HG02938 (cell line): ENCODE data around the gene RABL6.

Source experiments
- ATAC-seq: cut with Tn5 transposase; IDR thresholded peaks from one replicate; pipeline ENCODE4 v1.9.1; 2021; ENCODE audit warnings: mild to moderate bottlenecking, moderate library complexity; ENCODE audit not compliant: unreplicated experiment

Gene RABL6

DNA sequence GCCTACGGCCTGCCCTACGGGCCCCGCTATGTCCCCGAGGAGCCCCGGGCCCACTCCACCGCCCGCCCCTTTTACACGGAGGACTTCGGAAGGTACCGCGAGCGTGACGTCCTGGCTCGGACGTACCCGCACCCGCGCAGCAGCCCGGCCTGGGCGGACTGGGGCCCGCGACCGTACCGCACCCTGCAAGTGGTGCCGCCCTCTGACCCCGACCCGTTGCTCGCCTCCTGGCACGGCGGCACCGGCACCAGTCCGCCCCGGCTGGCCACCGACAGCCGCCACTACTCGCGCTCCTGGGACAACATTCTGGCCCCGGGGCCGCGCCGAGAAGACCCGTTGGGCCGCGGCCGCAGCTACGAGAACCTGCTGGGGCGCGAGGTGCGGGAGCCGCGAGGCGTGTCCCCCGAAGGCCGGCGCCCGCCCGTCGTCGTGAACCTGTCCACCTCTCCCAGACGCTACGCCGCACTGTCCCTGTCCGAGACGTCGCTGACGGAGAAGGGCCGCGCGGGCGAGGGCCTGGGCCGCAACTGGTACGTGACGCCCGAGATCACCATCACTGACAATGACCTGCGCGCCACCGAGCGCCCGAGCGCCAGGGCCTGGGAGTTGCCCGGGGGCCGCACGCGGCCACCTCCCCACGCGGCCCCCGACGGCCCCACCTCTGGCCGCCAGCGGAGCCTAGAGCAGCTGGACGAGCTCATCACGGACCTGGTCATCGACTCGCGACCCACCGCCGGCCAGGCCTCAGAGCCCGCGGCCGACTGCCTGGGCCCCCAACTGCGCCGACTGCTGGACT is 37.9 kb downstream of the RABL6 start:
- ATAC-seq, result no peak

DNA sequence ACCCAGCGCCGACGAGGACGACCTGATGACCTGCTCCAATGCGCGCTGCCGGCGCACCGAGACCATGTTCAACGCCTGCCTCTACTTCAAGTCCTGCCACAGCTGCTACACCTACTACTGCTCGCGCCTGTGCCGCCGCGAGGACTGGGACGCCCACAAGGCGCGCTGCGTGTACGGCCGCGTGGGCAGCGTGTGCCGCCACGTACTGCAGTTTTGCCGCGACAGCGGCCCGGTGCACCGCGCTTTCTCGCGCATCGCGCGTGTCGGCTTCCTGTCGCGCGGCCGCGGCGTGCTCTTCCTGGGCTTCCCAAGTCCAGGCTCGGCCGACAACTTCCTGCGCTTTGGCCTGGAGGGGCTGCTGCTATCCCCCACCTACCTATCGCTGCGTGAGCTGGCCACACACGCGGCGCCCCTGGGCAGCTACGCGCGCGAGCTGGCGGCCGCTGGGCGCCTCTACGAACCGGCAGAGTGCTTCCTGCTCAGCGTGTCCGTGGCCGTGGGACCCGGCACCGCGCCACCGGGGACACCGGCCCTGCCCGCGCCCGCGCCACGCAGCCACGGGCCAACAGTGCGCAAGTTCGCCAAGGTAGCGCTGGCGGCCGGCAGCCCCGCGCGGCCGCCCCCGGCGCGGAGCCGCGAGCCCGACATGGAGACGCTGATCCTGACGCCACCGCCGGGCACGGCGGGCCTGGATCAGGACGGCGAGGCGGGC is 38.8 kb downstream of the RABL6 start:
- ATAC-seq, result no peak

DNA sequence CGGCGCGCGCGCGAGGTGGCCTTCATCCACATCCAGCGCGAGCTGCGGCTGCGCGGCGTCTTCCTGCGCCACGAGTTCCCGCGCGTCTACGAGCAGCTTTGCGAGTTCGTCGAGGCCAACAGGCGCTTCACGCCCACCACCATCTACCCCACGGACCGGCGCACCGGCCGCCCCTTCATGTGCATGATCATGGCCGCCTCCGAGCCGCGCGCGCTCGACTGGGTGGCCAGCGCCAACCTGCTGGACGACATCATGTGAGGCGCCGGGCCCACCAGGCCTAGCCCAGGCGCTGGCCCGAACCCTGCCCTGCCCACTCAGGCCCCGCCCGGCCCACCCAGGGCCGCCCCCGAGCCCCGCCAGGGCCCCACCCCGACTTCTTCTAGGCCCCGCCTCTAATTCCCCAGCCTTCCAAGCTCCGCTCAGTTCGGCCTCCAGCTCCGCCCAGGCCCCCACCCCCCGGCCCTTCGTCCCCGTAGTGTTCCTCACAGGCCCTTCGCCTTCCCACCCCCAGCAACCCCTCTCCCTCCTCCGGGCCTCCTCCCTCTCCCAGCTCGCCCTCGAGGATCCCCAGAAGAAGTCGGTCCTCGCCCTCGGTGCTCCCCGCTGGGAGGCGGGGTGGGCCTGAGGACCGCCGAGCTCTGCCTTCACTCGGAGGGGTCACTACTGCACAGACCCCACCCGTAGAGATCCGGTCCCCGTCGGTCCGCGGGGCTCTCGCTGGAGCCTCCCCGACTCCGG is 39.5 kb downstream of the RABL6 start:
- no peak for ATAC-seq

DNA sequence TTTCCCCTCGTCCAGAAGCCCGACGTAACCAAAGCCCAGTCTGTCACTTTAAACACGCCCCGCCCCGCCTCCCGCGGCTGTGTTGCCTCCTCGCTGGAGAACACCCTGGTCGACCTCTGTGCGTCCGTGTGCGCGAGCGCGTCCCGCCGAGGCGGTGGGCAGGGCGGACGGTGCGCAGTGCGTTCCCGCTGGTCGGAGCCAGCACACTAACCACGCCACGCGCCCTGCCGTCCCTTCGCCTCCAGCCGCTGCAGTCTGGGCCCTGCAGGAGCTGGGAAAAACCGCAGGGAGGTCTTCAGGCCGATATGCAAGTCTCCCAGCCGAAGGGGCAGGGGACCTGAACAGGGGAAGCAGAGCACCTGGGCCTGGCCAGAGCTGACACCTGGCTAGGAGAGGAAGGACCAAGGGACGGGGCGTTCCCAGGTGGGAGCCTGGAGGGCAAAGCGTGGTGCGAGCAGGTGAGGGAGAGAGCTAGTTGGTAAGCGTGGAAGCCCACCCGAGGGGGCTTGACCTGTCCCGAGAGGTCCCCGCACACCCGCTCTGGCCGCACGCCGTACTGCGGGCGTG is 40.2 kb downstream of the RABL6 start:
- no peak for ATAC-seq

DNA sequence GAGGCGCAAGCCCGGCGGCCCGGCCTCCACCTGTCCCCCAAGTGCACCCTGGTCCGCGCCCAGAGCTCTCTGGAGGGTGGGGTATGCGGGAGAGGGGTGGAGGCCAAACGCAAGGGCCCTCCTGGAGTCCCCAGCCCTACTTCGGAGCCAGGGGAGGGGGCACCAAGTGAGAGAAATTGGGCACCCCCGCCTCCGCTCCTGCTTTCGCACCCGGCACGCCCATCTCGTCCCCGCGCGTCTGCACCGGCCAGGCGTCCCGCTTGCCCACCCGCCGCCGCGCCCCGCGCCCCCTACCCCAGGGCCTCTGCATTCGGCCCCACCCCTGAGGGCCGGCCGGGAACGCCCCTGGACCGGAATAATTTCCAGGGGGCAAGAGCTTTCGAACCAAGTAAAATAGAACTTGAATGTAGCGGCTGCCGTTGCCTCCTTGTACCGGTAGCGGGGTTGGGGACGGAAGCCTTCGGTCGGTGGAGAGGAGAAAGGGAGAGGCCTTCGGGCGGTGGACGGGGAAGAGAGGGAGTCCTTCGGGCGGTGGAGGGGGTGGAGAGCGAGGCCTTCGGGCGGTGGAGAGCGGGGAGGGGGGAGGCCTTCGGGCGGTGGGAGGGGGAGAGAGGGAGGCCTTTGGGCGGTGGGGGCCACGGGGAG is 40.8 kb downstream of the RABL6 start:
- ATAC-seq, result no peak

DNA sequence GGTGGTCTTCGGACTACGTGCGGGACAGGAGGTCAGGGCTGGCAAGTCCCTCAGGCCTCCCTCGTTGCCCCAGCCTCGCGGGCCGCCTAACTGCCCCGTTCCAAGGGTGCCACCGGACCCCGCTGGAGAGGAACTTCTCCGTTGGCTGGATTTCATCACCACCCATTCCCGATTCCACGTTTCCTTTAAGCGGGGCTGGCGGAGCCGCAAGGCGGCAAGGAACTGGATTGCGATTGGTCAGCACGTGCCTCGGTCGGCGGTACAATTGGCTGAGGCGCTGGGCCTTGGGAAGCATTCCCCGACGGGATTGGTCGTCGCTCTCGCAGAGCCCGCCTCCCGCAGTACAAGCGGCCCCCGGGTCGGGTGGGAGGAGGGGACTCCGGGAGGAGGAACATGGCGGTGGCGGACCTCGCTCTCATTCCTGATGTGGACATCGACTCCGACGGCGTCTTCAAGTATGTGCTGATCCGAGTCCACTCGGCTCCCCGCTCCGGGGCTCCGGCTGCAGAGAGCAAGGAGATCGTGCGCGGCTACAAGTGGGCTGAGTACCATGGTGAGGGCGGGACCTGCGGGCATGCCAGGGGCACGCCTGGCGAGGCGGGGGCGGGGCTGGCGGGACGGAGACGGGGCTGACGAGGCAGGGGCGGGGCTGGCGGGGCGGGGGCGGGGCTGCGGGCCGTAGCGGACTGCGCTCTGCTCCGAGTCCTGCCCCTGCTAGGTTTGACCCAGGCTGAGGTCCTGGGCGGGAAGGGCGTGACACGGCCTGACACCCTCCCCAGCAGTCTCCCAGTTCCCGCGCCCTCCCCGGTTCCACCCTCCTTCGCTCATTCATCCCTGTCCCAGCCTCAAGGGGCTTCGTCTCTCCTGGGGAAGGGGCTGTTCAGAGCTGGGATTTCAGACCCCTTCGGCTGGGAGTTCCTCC is 41.6 kb downstream of the RABL6 start, which contains the start of gene PHPT1:
Gene PHPT1 (plus strand): TSS at position 372 of the 922 bp plus-strand sequence. CDS start 22 bp downstream, at position 394.
- ATAC-seq, result peak; percentile 70

DNA sequence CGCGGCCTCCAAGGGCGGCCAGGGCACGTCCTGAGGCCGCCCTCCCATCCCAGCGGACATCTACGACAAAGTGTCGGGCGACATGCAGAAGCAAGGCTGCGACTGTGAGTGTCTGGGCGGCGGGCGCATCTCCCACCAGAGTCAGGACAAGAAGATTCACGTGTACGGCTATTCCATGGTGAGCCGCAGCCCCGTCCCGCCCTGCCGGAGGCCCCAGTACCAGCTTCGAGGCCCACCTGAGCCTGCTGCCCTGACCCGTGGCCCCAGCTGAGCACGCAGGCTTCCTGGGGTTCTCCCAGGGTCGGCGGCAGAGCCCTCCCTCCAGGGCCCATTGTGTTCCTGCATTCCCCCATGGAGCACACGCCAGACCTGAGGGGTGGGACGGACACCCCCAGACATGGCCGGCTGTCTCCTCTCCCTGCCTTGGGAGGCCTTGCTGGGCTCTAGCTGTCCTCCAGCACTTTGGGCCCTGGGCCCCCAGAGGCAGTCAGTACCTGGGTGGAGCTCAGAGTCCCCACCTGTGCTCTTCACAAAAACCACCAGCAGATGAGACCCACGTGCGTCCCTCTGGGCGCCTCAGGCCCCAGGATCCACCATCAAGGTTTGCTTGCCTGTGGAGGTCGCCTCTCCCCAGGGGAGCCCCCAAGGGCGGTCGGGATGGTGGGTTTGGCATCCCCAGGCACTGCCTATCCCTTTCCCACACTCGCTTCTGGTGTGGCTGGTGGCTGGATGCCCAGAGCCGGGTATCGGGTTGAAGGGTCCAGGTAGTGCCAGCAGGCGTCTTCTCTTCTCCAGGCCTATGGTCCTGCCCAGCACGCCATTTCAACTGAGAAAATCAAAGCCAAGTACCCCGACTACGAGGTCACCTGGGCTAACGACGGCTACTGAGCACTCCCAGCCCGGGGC is 42.5 kb downstream of the RABL6 start:
- no peak for ATAC-seq

DNA sequence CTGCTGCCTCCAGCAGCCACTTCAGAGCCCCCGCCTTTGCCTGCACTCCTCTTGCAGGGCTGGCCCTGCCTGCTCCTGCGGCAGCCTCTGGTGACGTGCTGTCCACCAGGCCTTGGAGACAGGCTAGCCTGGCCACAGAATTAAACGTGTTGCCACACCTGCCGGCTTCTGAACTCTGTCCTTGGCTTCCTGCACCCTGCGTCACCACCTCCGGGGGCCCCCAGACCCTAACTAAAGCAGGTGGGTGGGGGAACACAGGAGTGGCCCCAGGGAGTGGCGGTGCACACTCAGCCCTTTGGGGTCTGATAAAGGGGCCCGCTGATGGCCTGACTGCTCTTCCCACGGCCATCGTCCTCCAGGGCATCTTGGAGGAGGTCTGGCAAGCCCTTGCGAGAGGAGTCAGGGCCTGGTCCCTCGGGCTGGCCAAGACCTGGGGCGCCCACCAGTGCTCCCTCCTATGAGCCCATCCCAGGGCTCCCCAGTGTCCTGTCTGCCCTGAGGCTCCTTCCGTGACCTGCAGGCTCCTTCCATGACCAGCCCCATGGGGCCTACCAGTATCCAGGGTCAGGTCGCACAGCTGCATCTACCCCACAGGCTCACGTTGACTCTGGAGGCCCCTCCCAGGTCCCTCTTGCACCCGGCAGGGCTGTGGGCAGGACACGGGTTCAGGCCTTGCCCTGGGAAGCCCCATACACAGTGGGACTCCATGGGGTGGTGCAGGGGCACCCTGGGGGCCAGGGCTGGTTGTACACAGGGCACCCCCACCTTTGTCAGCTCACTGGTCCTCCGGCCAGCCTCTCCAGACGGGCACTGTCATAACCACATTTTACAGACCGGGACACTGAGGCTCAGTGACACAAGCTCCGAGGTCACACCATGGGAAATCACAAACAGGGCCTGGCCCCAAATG is 43.4 kb downstream of the RABL6 start:
- no peak for ATAC-seq

DNA sequence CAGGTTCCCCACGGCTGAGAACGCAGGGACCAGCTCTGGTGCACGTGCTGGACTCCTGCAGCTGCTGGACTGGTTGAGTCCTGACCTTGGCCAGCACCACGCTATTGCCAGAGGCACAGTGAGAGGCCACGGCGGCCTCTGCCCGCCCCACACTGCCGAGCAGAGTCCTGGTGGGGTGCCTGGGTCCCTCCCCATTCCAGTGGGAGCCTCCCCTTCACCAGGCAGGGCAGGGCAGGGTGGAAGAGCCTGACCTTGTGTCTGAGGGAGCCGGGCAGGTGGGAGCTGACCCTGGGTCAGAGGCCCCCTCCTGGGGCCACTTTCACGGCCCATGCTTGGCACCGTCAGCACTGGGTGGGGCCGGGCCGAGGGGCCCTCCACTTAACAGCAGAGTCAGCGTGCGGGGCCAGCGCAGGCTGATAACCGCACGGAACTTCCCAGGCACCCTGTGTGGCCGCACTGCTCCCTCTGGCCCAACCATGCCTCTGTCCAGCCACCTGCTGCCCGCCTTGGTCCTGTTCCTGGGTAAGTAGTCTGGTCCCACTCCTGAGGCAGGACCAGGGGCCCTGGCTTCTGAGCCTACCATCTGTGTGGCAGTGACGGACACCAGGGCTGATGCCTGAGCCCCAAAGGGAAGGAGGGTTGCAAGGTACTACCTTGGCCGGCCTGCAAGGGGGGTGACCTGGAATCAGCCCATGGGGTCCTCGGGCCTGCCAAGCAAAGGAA is 44.4 kb downstream of the RABL6 start, which contains the start of gene MAMDC4:
Gene MAMDC4 (plus strand): TSS at position 406 of the 723 bp plus-strand sequence. CDS start 71 bp downstream, at position 477.
- ATAC-seq, result no peak

DNA sequence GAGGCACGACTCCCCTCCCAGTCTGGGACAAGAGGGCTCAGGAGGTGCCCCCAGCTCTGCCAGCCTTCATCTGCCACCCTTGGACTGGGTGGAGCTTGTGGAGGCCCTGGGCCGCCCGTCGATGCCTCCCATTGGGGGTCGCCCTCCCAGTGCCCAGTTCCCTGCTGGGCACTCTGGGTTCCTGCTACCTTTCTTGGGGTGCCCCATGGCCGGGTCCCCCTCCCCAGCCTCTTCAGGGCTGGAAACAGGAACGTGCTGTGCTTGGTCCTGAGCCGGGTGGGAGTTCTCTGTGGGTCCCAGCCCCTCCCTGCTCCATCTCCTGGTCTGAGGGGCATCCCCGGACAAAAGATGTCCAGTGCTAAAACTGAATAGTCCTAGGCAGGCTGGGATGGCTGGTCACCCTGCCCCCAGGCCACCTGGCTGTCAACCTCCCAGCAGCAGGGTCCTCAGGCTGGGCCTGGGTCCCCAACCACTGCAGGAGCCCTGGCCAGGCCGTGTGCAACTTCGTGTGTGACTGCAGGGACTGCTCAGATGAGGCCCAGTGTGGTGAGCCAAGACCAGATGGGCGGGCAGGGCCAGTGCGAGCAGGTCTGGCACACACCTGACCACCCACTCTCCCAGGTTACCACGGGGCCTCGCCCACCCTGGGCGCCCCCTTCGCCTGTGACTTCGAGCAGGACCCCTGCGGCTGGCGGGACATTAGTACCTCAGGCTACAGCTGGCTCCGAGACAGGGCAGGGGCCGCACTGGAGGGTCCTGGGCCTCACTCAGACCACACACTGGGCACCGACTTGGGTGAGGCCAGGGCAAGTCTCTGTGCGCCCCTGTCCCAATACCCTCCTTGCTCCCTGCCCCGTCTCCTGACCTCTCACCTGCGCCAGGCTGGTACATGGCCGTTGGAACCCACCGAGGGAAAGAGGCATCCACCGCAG is 45.2 kb downstream of the RABL6 start:
- ATAC-seq, result no peak

DNA sequence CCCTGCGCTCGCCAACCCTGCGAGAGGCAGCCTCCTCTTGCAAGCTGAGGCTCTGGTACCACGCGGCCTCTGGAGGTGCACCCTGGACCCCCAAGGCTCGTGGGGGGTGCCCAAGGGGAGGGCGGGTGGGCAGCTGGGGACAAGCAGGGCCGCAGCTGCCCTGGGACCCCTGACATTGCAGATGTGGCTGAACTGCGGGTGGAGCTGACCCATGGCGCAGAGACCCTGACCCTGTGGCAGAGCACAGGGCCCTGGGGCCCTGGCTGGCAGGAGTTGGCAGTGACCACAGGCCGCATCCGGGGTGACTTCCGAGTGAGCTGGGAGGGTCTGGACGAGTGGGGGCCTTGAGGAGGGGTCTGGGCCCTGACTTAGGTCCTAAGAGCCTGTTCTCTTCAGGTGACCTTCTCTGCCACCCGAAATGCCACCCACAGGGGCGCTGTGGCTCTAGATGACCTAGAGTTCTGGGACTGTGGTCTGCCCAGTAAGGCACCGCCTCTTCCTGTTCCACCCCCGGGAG is 45.9 kb downstream of the RABL6 start:
- ATAC-seq, result no peak

DNA sequence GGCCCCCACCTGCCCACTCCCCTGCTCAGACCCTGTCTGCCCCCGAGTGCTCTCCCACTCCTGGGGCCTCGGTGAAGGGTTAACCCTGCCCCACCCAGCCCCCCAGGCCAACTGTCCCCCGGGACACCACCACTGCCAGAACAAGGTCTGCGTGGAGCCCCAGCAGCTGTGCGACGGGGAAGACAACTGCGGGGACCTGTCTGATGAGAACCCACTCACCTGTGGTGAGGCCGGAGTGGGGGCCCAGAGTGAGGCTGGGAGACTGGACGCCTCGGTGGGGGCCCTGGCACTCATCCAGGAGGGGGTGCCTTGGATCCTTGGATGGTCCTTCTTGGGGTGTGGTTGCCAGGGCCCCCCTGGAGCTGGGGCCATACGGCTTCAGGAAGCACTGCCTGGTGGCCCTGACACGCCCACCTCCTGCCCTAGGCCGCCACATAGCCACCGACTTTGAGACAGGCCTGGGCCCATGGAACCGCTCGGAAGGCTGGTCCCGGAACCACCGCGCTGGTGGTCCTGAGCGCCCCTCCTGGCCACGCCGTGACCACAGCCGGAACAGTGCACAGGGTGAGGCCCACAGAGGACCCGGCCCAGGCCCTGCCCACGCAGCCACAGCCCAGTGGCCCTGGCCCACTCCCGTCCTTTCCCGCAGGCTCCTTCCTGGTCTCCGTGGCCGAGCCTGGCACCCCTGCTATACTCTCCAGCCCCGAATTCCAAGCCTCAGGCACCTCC is 46.5 kb downstream of the RABL6 start:
- no peak for ATAC-seq

DNA sequence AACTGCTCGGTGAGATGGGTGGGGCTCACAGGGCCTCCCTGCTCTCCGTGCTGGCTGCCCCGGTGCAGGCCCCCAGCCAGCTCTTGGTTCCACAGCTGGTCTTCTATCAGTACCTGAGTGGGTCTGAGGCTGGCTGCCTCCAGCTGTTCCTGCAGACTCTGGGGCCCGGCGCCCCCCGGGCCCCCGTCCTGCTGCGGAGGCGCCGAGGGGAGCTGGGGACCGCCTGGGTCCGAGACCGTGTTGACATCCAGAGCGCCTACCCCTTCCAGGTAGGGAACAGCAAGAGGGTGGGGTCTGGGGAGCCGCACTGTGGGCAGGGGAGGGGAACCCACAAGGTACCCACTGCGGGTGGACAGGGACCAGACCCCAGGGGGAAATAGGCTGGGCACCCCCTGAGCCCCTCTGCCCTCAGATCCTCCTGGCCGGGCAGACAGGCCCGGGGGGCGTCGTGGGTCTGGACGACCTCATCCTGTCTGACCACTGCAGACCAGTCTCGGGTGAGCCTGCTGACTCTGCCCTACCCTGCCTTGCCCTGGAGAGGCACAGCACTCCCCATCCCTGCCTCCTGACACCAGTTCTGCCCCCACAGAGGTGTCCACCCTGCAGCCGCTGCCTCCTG is 47.2 kb downstream of the RABL6 start:
- no peak for ATAC-seq

DNA sequence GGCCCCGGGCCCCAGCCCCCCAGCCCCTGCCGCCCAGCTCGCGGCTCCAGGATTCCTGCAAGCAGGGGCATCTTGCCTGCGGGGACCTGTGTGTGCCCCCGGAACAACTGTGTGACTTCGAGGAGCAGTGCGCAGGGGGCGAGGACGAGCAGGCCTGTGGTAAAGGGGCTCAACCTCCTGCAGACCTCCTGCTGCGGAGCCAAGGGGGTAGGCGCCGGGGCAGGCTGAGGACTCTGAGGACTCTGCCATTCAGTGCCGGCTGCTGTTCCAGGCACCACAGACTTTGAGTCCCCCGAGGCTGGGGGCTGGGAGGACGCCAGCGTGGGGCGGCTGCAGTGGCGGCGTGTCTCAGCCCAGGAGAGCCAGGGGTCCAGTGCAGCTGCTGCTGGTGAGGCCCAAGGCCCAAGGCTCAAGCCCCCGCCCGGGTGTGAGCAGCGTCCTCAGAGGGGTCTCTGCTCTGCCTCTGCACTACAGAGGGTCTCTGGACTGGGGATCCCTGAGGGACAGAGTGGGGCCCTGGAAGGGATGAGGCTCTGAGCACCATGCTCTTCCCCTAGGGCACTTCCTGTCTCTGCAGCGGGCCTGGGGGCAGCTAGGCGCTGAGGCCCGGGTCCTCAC is 47.8 kb downstream of the RABL6 start:
- ATAC-seq, result no peak
